Measurements from ENCODE around the gene MKX.

- TF ChIP-seq TAF1 (conservative IDR thresholded peaks at IDR 0.05) (no peak), CTCF (IDR thresholded peaks at IDR 0.05; ENCODE audit: low read depth, low read length, missing input control) (no peak), REST (IDR thresholded peaks at IDR 0.05) (no peak), ATF3 (IDR thresholded peaks at IDR 0.05) (no peak), SP1 (IDR thresholded peaks at IDR 0.05) (no peak), YY1 (IDR thresholded peaks at IDR 0.05) (no peak), RAD21 (IDR thresholded peaks at IDR 0.05) (no peak), MAX (IDR thresholded peaks at IDR 0.05) (no peak), ZBTB33 (IDR thresholded peaks at IDR 0.05) (no peak), JUND (IDR thresholded peaks at IDR 0.05) (no peak), EGR1 (IDR thresholded peaks at IDR 0.05; ENCODE audit: low read depth in 2 of 2) (no peak), HNF4A (conservative IDR thresholded peaks at IDR 0.05) (no peak), GABPA (IDR thresholded peaks at IDR 0.05 in 1 of 2, conservative IDR thresholded peaks at IDR 0.05 in 1 of 2) (no peak), FOXA2 (IDR thresholded peaks at IDR 0.05) (no peak)
These were observed 90.3 kb downstream of the MKX start for GRCh38 chr10:27655296-27655695.

Measured in liver (tissue), 3 donors.